ENCODE results near the gene KRT2.

KRT2 gene

DNA sequence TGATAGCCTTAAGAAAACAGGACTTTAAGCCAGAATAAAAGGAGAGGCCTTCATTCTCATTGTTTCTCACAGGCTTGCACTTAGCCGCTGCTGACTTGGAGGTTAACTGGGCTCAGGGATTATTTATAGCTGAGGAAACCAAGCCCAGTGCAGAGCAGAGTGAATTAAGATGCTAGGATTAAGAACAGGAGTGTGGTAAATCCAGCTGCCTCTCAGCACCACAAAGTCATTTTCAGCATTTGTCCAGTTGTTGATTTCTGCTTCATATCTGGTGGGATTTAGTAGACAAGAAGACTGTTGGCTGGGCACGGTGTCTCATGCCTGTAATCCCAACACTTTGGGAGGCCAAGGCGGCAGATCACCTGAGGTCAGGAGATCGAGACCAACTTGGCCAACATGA, 19.4 kb downstream of the KRT2 start:
- CTCF ChIA-PET, result interaction anchor here (0.7 to 1.6 kb wide), 2 partner anchors 259 to 555 kb away, joined by 3 to 4 read pairs; no protein-coding TSS in a partner anchor
- no peaks in the 10 kb centered on the region; the same call in 1 of the 2 replicates for H3K4me1 ChIP-seq (ENCODE audit: control insufficient read depth, insufficient read depth, low read length)
- H3K9me3 ChIP-seq (ENCODE audit: control insufficient read depth, insufficient read depth, low read depth, low read length), result no peaks in the 10 kb centered on the region
- TF ChIP-seq OVOL3 (tag by site-specific recombination; IDR thresholded peaks at IDR 0.05) (no peak), ZNF2 (tag by site-specific recombination; IDR thresholded peaks at IDR 0.05) (no peak), TRIM28 (IDR thresholded peaks at IDR 0.05; ENCODE audit: borderline replicate concordance, low read length) (no peak), ZNF501 (tag by site-specific recombination; IDR thresholded peaks at IDR 0.05) (no peak), ZNF544 (tag by site-specific recombination; IDR thresholded peaks at IDR 0.05) (no peak), ZFHX2 (tag by site-specific recombination; conservative IDR thresholded peaks at IDR 0.05) (no peak), ZNF561 (tag by site-specific recombination; IDR thresholded peaks at IDR 0.05; ENCODE audit: borderline replicate concordance) (no peak)
- H3K27ac ChIP-seq (ENCODE audit: extremely low read depth, low read depth, low read length), result no peak overlapping the region
- H3K4me3 ChIP-seq (ENCODE audit: low read depth, low read length), result no peak overlapping the region
- H3K36me3 ChIP-seq (ENCODE audit: control insufficient read depth in 2 of 2, insufficient read depth in 1 of 2, low read length in 2 of 2), result no peaks in the 10 kb centered on the region
- POLR2A ChIA-PET, result no interaction called here

DNA sequence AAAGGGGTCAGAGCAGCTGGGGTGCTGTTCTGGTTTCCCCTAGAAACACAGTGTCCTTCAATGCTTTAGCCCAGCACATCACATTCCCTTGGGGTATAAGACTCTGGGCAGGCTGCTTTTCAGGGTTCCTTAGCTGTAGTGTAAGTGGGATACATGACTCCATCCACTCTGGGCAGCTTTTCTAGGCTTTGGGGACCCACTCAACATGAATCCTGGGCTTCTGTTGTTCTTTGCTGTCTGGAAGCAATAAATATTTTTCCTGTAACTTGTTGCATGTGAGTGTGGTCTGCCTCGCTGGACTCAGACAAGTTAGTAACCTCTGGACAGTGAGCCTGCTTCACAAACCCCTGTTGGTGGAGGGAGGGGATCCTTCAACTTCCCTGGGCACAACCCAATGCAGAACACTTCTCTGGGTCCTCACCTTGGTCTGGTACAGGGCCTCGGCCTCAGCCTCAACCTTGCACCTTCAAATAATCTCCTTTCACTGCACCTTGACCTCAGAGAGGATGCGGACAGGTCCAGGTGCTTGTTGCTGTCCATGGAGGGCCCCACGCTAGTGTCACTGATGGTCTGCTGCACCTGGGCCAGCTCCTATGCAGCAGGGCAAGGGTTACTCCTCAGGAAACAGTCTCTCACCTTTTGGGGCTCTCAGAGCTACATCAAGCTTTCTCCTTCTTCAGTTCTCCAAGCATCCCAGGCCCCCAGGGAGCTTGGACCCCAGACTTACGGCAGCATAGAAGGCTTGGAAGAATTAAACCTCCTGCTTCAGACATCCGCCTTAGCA, 20.1 kb downstream of the KRT2 start:
- Histone ChIP-seq H3K36me3 (ENCODE audit: control insufficient read depth in 2 of 2, insufficient read depth in 1 of 2, low read length in 2 of 2) (no peaks in the 10 kb centered on the region), H3K27ac (ENCODE audit: extremely low read depth, low read depth, low read length) (no peak overlapping the region), H3K4me1 (ENCODE audit: control insufficient read depth, insufficient read depth, low read length) (no peaks in the 10 kb centered on the region; the same call in 1 of the 2 replicates), H3K4me3 (ENCODE audit: low read depth, low read length) (no peak overlapping the region), H3K9me3 (ENCODE audit: control insufficient read depth, insufficient read depth, low read depth, low read length) (no peaks in the 10 kb centered on the region)
- CTCF ChIA-PET, result no interaction called here
- POLR2A ChIA-PET, result no interaction called here
- no peak for TF ChIP-seq ZNF174 (tag by site-specific recombination; IDR thresholded peaks at IDR 0.05)
- no peak for TF ChIP-seq ZBTB26 (tag by site-specific recombination; optimal IDR thresholded peaks at IDR 0.05)
- no peak for TF ChIP-seq ZNF398 (tag by site-specific recombination; IDR thresholded peaks at IDR 0.05)
- TF ChIP-seq ZNF544 (tag by site-specific recombination; IDR thresholded peaks at IDR 0.05), result no peak
- no peak for TF ChIP-seq ZEB2 (tag by site-specific recombination; IDR thresholded peaks at IDR 0.05)
- TF ChIP-seq ZBTB44 (tag by site-specific recombination; IDR thresholded peaks at IDR 0.05), result no peak
- TF ChIP-seq MZF1 (tag by site-specific recombination; IDR thresholded peaks at IDR 0.05; ENCODE audit: borderline replicate concordance), result no peak
- TF ChIP-seq ZFP69B (tag by site-specific recombination; IDR thresholded peaks at IDR 0.05), result no peak
- TF ChIP-seq, protein P1, sequence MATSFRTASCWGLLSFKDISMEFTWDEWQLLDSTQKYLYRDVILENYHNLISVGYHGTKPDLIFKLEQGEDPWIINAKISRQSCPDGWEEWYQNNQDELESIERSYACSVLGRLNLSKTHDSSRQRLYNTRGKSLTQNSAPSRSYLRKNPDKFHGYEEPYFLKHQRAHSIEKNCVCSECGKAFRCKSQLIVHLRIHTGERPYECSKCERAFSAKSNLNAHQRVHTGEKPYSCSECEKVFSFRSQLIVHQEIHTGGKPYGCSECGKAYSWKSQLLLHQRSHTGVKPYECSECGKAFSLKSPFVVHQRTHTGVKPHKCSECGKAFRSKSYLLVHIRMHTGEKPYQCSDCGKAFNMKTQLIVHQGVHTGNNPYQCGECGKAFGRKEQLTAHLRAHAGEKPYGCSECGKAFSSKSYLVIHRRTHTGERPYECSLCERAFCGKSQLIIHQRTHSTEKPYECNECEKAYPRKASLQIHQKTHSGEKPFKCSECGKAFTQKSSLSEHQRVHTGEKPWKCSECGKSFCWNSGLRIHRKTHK (tag by site-specific recombination; IDR thresholded peaks at IDR 0.05), result no peak
- TF ChIP-seq ZNF600 (tag by site-specific recombination; IDR thresholded peaks at IDR 0.05), result no peak
- TF ChIP-seq INSM2 (tag by site-specific recombination; IDR thresholded peaks at IDR 0.05), result no peak
- no peak for TF ChIP-seq ZNF785 (tag by site-specific recombination; IDR thresholded peaks at IDR 0.05)
- TF ChIP-seq SP2 (tag by site-specific recombination; IDR thresholded peaks at IDR 0.05), result no peak
- TF ChIP-seq ZNF19 (tag by site-specific recombination; IDR thresholded peaks at IDR 0.05; ENCODE audit: low read depth), result no peak
